K562 (cell line): ENCODE results near the gene NBPF11. TPM values are rescaled to one million over a fixed set of nuclear protein-coding genes. Genes with fewer than 3 reads are reported as not detected.
A peak's percentile ranks its signal among the peaks of the same experiment; 100 is the strongest.
"Not testable (repeated sequence)": the region's sequence is repeated elsewhere in the genome, so short reads cannot be mapped to it uniquely, and the experiment has no call there.

Experiments
- ATAC-seq: fragments of 200-7000 bp; cut with Tn5 transposase; 3 replicates; pipeline ENCODE4 v1.9.1; 2020; ENCODE audit warnings: moderate library complexity
- BruUV-seq: library from RNA; stranded (reverse); fragments of 400-500 nt; replicated peaks from 2 replicates; lab custom pipeline; 2021; lab: Mats Ljungman, UMichigan
- CTCF ChIA-PET: fragments of 300-600 bp; formaldehyde crosslinking; extraction: SDS; loops from one replicate; lab custom pipeline; 2021; ENCODE audit warnings: low intra/inter-chr PET ratio; lab: Yijun Ruan, JAX
- POLR2A ChIA-PET: fragments of 300-600, 350-650 bp; sonication (Branson Sonifier 250); formaldehyde crosslinking; extraction: SDS; loops from one replicate; lab custom pipeline; 2021; ENCODE audit warnings: antibody characterized with exemption, inconsistent platforms; lab: Yijun Ruan, JAX
- DNase-seq, 4 experiments: peaks; one replicate each; pipeline versions ENCODE4 v3.0.0 to v3.0.0-alpha.2; 2011 to 2018; ENCODE audit warnings: low spot score in 3 of 4, mixed read lengths in 3 of 4; ENCODE audit errors: extremely low read depth in 1 of 4
- FAIRE-seq: peaks from 2 replicates; lab custom pipeline; 2011; peaks lifted over from hg19 to GRCh38; lab: Jason Lieb, UNC
- H2AFZ ChIP-seq: 2 replicates; pipeline ENCODE4 v1.6.0; 2011; ENCODE audit warnings: low read depth, low read length, control low read depth, inconsistent platforms
- H3K27ac ChIP-seq: fragments of 200-600 bp; 3 replicates; pipeline ENCODE4 v1.8.0; 2011; ENCODE audit warnings: low read depth, mild to moderate bottlenecking, control low read depth, inconsistent platforms, low read length, moderate library complexity, mixed read lengths; ENCODE audit errors: extremely low read depth
- H3K27me3 ChIP-seq, 2 experiments: fragments of 300-600 bp in 1 of 2; 2 replicates in 1 of 2; 3 replicates in 1 of 2; pipeline versions ENCODE4 v1.6.0 to v1.8.0; 2011; ENCODE audit warnings: inconsistent platforms in 2 of 2, low read length in 2 of 2, mild to moderate bottlenecking in 1 of 2, mixed read lengths in 1 of 2, moderate library complexity in 1 of 2; ENCODE audit not compliant: control insufficient read depth in 2 of 2, insufficient read depth in 2 of 2
- H3K36me3 ChIP-seq: fragments of 300-600 bp; 3 replicates; pipeline ENCODE4 v1.8.0; 2011; ENCODE audit warnings: mild to moderate bottlenecking, low read length, inconsistent platforms; ENCODE audit not compliant: control insufficient read depth, insufficient read depth
- H3K4me1 ChIP-seq, 2 experiments: fragments of 200-600 bp in 1 of 2; replicated peaks in 1 of 2; 2 replicates in 1 of 2; 3 replicates in 1 of 2; pipeline versions ENCODE4 v1.5.1 to v1.8.0; 2011; ENCODE audit warnings: inconsistent platforms in 2 of 2, low read length in 2 of 2, mild to moderate bottlenecking in 1 of 2, mixed read lengths in 1 of 2, moderate library complexity in 1 of 2; ENCODE audit not compliant: control insufficient read depth in 2 of 2, insufficient read depth in 2 of 2
- H3K4me2 ChIP-seq: 2 replicates; pipeline ENCODE4 v1.6.1; 2011; ENCODE audit warnings: low read length, control low read depth, inconsistent platforms, mixed read lengths; ENCODE audit not compliant: insufficient read depth
- H3K4me3 ChIP-seq: fragments of 200-600 bp; sonication (generic), shearing (Covaris generic); 2 replicates; pipeline ENCODE4 v1.5.1; 2016; ENCODE audit warnings: control low read depth, inconsistent platforms
- H3K79me2 ChIP-seq: fragments of 200-600 bp; 3 replicates; pipeline ENCODE4 v1.8.0; 2011; ENCODE audit warnings: low read length, inconsistent platforms; ENCODE audit not compliant: control insufficient read depth, insufficient read depth
- H3K9ac ChIP-seq, 2 experiments: 2 replicates each; pipeline versions ENCODE4 v1.6.0 to v1.6.1; 2011; ENCODE audit warnings: low read depth in 2 of 2, low read length in 2 of 2, control low read depth in 1 of 2, inconsistent platforms in 1 of 2, mild to moderate bottlenecking in 1 of 2, mixed read lengths in 1 of 2; ENCODE audit not compliant: insufficient read depth in 1 of 2
- H3K9me1 ChIP-seq: one replicate; pipeline ENCODE4 v1.6.0; 2011; ENCODE audit warnings: inconsistent platforms, mild to moderate bottlenecking, low read length, moderate library complexity; ENCODE audit not compliant: control insufficient read depth, insufficient read depth
- H3K9me3 ChIP-seq: replicated peaks from 2 replicates; pipeline ENCODE4 v1.5.1; 2011; ENCODE audit warnings: low read depth, low read length, inconsistent platforms; ENCODE audit not compliant: control insufficient read depth, insufficient read depth
- H4K20me1 ChIP-seq: replicated peaks from 2 replicates; pipeline ENCODE4 v1.6.1; 2011; ENCODE audit warnings: low read length, inconsistent platforms, mixed read lengths; ENCODE audit not compliant: control insufficient read depth, insufficient read depth
- POLR2G ChIP-seq: fragments of 200-400 bp; formaldehyde crosslinking; IDR thresholded peaks from 2 replicates; pipeline ENCODE4 v1.6.1; 2017; ENCODE audit warnings: low read depth, mild to moderate bottlenecking, antibody characterized with exemption, low read length, moderate library complexity
- WGBS: fragments of 100-300 bp; shearing (Covaris generic); methylation state at CpG from one replicate; pipeline ENCODE4 v1.1.6; 2016; ENCODE audit warnings: low coverage, mixed read lengths; ENCODE audit not compliant: insufficient coverage; ENCODE audit errors: missing lambda C conversion rate; 5-methylcytosine and 5-hydroxymethylcytosine counted together
- in situ Hi-C: fragments of 300-500 bp; cut with MboI; formaldehyde crosslinking; loops from 4 replicates; pipeline ENCODE4 v1.15.0; 2018; ENCODE audit warnings: inconsistent platforms, mixed read lengths
- intact Hi-C: fragments of 100-400 bp; cut with micrococcal nuclease; formaldehyde crosslinking; loops from 2 replicates; pipeline ENCODE4 v1.14.2; 2022
- polyA plus RNA-seq, 8 experiments: library from polyadenylated mRNA; depleted of rRNA in 4 of 8; stranded (reverse) in 5 of 8; unstranded in 3 of 8; fragments of >200 nt; fragmentation: Nextera tagmentation in 2 of 8; fragmentation: Illumina TruSeq in 1 of 8; extraction: Ambion mirVana in 2 of 8; extraction: Trizol in 1 of 8; gene quantifications; 2 replicates each; pipeline versions ENCODE4 v1.2.1 to v1.2.3, GENCODE V29; 2011 to 2014; ENCODE audit warnings: inconsistent platforms in 1 of 8, missing spikeins in 1 of 8
- total RNA-seq, 7 experiments: library from RNA; depleted of rRNA in 6 of 7; stranded (reverse); fragments of >200 nt in 6 of 7; fragmentation: Illumina TruSeq in 2 of 7; extraction: Trizol in 2 of 7; gene quantifications; 2 replicates each; pipeline versions ENCODE4 v1.2.1 to v1.2.3, GENCODE V29; 2011 to 2021; ENCODE audit warnings: low replicate concordance in 1 of 7

The NBPF11 gene
- total and polyA plus RNA-seq, 9 of the 15 experiments (the other 6 are each of a cell fraction or from before 2014, with no cell fraction given) = 2.8 to 17.0 (median 8.0) TPM

- H3K4me3 ChIP-seq, H3K36me3 ChIP-seq, DNase-seq: not testable (repeated sequence)
- peak; percentile 33; the same call in 1 of the 2 replicates for TF ChIP-seq POLR2G
- TF ChIP-seq, all 486 proteins: peak for 1; not testable (repeated sequence) for 485
- H3K9me3 ChIP-seq, POLR2A ChIA-PET, CTCF ChIA-PET, intact Hi-C loops, H3K4me2 ChIP-seq, H3K79me2 ChIP-seq, H3K9ac ChIP-seq, H3K27me3 ChIP-seq, FAIRE-seq, BruUV-seq, in situ Hi-C loops, H4K20me1 ChIP-seq, H3K9me1 ChIP-seq, H3K27ac ChIP-seq, H3K4me1 ChIP-seq, H2AFZ ChIP-seq, ATAC-seq: not testable (repeated sequence)
- 95% methylated on average over 9 of the region's 28 CpGs for WGBS
Observed at GRCh38 chr1:148147052-148147838, 4.8 kb downstream of the NBPF11 start.

- H2AFZ ChIP-seq, intact Hi-C loops, in situ Hi-C loops, H3K36me3 ChIP-seq, H3K27me3 ChIP-seq, H3K27ac ChIP-seq, H3K9me1 ChIP-seq, H3K4me3 ChIP-seq, H3K79me2 ChIP-seq, H3K9me3 ChIP-seq, FAIRE-seq, CTCF ChIA-PET, ATAC-seq, BruUV-seq, H3K4me2 ChIP-seq, H3K9ac ChIP-seq, POLR2A ChIA-PET, H4K20me1 ChIP-seq, H3K4me1 ChIP-seq, DNase-seq: not testable (repeated sequence)
- WGBS = 97% methylated on average over 20 of the region's 66 CpGs
Observed at GRCh38 chr1:148146191-148146997, 5.7 kb downstream of the NBPF11 start.

- WGBS = 98% methylated on average over 3 of the region's 6 CpGs
- H3K9me1 ChIP-seq, in situ Hi-C loops, H3K9me3 ChIP-seq, H3K27ac ChIP-seq, POLR2A ChIA-PET, H3K27me3 ChIP-seq, H3K4me3 ChIP-seq, H3K9ac ChIP-seq, H4K20me1 ChIP-seq, CTCF ChIA-PET, ATAC-seq, FAIRE-seq, H3K79me2 ChIP-seq, BruUV-seq, H3K4me2 ChIP-seq, H2AFZ ChIP-seq, H3K4me1 ChIP-seq, DNase-seq, intact Hi-C loops, H3K36me3 ChIP-seq: not testable (repeated sequence)
Observed at GRCh38 chr1:148143223-148143622, 8.9 kb downstream of the NBPF11 start.
